ENCODE results near the gene BPGM.

BPGM gene

GRCh38 chr7:134724606-134725005, 78.0 kb downstream of the BPGM start:
- DNase-seq: no peak

DNA sequence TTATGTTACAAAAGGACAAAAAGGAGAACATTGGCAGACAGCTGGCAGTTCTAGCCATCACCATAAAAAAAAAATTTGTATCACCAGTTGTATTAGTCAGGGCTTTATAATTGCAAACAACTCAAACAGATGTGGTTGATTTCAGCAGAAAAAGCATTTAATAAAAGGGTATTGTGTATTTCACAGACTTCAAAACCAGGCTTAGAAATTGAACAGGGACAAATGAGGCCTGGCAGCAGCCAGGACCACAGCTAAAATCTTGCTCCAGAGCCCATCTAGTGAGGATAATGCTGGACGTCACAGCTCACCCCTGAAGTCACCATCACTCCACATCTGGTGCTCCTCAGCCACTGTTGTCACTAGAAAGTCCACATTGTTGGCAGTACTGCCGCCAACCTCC, 79.9 kb downstream of the BPGM start:
- DNase-seq: no peak

- DNase-seq: no peak
Measured at GRCh38 chr7:134727711-134728110, 81.1 kb downstream of the BPGM start.

Data from CD4-positive, alpha-beta T cell treated with Interferon gamma for 1 hour (primary cell).